GM06990 (cell line): ENCODE measurements around the gene ABHD12B.

Source experiments
- DNase-seq: peaks from one replicate; pipeline ENCODE4 v3.0.0-alpha.2; 2011; ENCODE audit not compliant: insufficient read length; ENCODE audit errors: extremely low read depth
- H3K27me3 ChIP-seq: replicated peaks from 2 replicates; pipeline ENCODE4 v1.6.0; 2011; ENCODE audit warnings: low read length; ENCODE audit not compliant: control insufficient read depth, insufficient read depth
- H3K36me3 ChIP-seq: 2 replicates; pipeline ENCODE4 v1.5.1; 2011; ENCODE audit warnings: low read length; ENCODE audit not compliant: control insufficient read depth, insufficient read depth
- H3K4me3 ChIP-seq: replicated peaks from 2 replicates; pipeline ENCODE4 v1.5.1; 2011; ENCODE audit warnings: low read depth, mild to moderate bottlenecking, control low read depth, low read length
- CTCF ChIP-seq: IDR thresholded peaks from 2 replicates; pipeline ENCODE4 v1.5.1; 2011; ENCODE audit warnings: low read length, control low read depth, mild to moderate bottlenecking, inconsistent platforms; ENCODE audit not compliant: insufficient read depth, poor library complexity, severe bottlenecking

ABHD12B gene

GRCh38 chr14:50948205-50948604, 76.4 kb downstream of the ABHD12B start:
- H3K36me3 ChIP-seq = no peaks in the 10 kb centered on the region
- DNase-seq = no peak
- peaks cover 6% of the 10 kb centered on the region for H3K27me3 ChIP-seq
- no peak overlapping the region for H3K4me3 ChIP-seq
- TF ChIP-seq CTCF = no peak

GRCh38 chr14:50951032-50951431, 79.2 kb downstream of the ABHD12B start:
- Histone ChIP-seq H3K36me3 (no peaks in the 10 kb centered on the region), H3K4me3 (no peak overlapping the region), H3K27me3 (no peaks in the 10 kb centered on the region)
- TF ChIP-seq CTCF = no peak
- no peak for DNase-seq

- no peak for DNase-seq
- no peak for TF ChIP-seq CTCF
Observed at GRCh38 chr14:50953502-50953901, 81.6 kb downstream of the ABHD12B start.

More at GRCh38 chr14:50953502-50953901, 81.6 kb downstream of the ABHD12B start:
- H3K36me3 ChIP-seq = no peaks in the 10 kb centered on the region
- no peaks in the 10 kb centered on the region for H3K27me3 ChIP-seq
- no peak overlapping the region for H3K4me3 ChIP-seq
